PC-9 (cell line): Measurements from ENCODE around the gene ALPG. TPM values are rescaled to one million over a fixed set of nuclear protein-coding genes. Genes with fewer than 3 reads are reported as not detected.

Experiments used
- BruUV-seq: library from RNA; stranded (reverse); fragments of 400-500 nt; replicated peaks from 2 replicates; lab custom pipeline; 2021; lab: Mats Ljungman, UMichigan
- CTCF ChIA-PET: fragments of 300-600 bp; sonication (Branson Sonifier 250); formaldehyde crosslinking; loops from one replicate; lab custom pipeline; 2022; ENCODE audit warnings: antibody characterized with exemption; lab: Charles Lee
- POLR2A ChIA-PET: fragments of 300-600 bp; sonication (Branson Sonifier 250); formaldehyde crosslinking; loops from one replicate; lab custom pipeline; 2022; ENCODE audit warnings: antibody characterized with exemption; ENCODE audit not compliant: unreplicated experiment; lab: Charles Lee
- DNase-seq, 2 experiments: peaks; one replicate each; pipeline versions ENCODE4 v3.0.0 to v3.0.0-alpha.2; 2015 to 2022; ENCODE audit warnings: mixed read lengths in 1 of 2
- H2AFZ ChIP-seq: fragments of 200-600 bp; sonication (generic); 2 replicates; pipeline ENCODE4 v1.8.1; 2017; ENCODE audit warnings: antibody characterized with exemption
- H3F3A ChIP-seq: fragments of 200-600 bp; sonication (generic); 2 replicates; pipeline ENCODE4 v1.8.1; 2017; ENCODE audit warnings: antibody characterized with exemption, mild to moderate bottlenecking, low read depth; ENCODE audit not compliant: insufficient read depth
- H3K27ac ChIP-seq: fragments of 200-600 bp; sonication (generic); 2 replicates; pipeline ENCODE4 v1.6.1; 2016; ENCODE audit warnings: mixed run types
- H3K27me3 ChIP-seq: fragments of 200-600 bp; sonication (generic); 2 replicates; pipeline ENCODE4 v1.6.1; 2016; ENCODE audit warnings: low read depth, mixed run types; ENCODE audit not compliant: insufficient read depth
- H3K36me3 ChIP-seq: fragments of 200-600 bp; sonication (generic); 2 replicates; pipeline ENCODE4 v1.6.1; 2016; ENCODE audit warnings: low read depth, mixed run types
- H3K4me1 ChIP-seq: fragments of 200-600 bp; sonication (generic); replicated peaks from 2 replicates; pipeline ENCODE4 v1.6.1; 2016; ENCODE audit warnings: mixed run types; ENCODE audit not compliant: insufficient read depth
- H3K4me2 ChIP-seq: fragments of 200-600 bp; sonication (generic); 2 replicates; pipeline ENCODE4 v1.6.1; 2017; ENCODE audit warnings: mixed run types
- H3K4me3 ChIP-seq: fragments of 200-600 bp; sonication (generic); 2 replicates; pipeline ENCODE4 v1.6.1; 2016; ENCODE audit warnings: mixed run types
- H3K79me2 ChIP-seq: fragments of 200-600 bp; sonication (generic); 2 replicates; pipeline ENCODE4 v1.6.1; 2017; ENCODE audit warnings: low read depth, mixed run types
- H3K9me2 ChIP-seq: fragments of 200-600 bp; sonication (generic); 2 replicates; pipeline ENCODE4 v1.8.1; 2017; ENCODE audit warnings: mild to moderate bottlenecking; ENCODE audit not compliant: insufficient read depth
- H3K9me3 ChIP-seq: fragments of 200-600 bp; sonication (generic); 2 replicates; pipeline ENCODE4 v1.8.1; 2016; ENCODE audit warnings: low read depth; ENCODE audit not compliant: insufficient read depth
- H4K20me1 ChIP-seq: fragments of 200-600 bp; sonication (generic); 2 replicates; pipeline ENCODE4 v1.8.1; 2017; ENCODE audit not compliant: insufficient read depth
- EZH2 ChIP-seq: fragments of 200-600 bp; sonication (generic); IDR thresholded peaks from 2 replicates; pipeline ENCODE4 v1.8.0; 2017; ENCODE audit warnings: antibody characterized with exemption, low read depth
- intact Hi-C: fragments of 100-400 bp; cut with micrococcal nuclease; formaldehyde crosslinking; loops from one replicate; pipeline ENCODE4 v1.10.0; 2022; ENCODE audit not compliant: unreplicated experiment
- total RNA-seq: library from RNA; stranded (reverse); gene quantifications from 2 replicates; pipeline ENCODE4 v1.2.3, GENCODE V29; 2021
- TF ChIP-seq, protein P1 (sequence below): fragments of 200-600 bp; sonication (generic); conservative IDR thresholded peaks from 2 replicates; pipeline ENCODE4 v1.6.1; 2017; ENCODE audit warnings: mixed run types, antibody characterized with exemption, mild to moderate bottlenecking, moderate library complexity

ALPG gene
- total RNA-seq, 1 experiment from 2014 or later = 0.76 TPM

GRCh38 chr2:232455426-232456255, 49.0 kb downstream of the ALPG start, which contains the start of gene ALPI:
TSS of gene ALPI (plus strand) at chr2:232456153. CDS start at chr2:232456200, 47 bp downstream.
- TF ChIP-seq EZH2 = no peak
- POLR2A ChIA-PET = no interaction called here
- CTCF ChIA-PET = no interaction called here

DNA sequence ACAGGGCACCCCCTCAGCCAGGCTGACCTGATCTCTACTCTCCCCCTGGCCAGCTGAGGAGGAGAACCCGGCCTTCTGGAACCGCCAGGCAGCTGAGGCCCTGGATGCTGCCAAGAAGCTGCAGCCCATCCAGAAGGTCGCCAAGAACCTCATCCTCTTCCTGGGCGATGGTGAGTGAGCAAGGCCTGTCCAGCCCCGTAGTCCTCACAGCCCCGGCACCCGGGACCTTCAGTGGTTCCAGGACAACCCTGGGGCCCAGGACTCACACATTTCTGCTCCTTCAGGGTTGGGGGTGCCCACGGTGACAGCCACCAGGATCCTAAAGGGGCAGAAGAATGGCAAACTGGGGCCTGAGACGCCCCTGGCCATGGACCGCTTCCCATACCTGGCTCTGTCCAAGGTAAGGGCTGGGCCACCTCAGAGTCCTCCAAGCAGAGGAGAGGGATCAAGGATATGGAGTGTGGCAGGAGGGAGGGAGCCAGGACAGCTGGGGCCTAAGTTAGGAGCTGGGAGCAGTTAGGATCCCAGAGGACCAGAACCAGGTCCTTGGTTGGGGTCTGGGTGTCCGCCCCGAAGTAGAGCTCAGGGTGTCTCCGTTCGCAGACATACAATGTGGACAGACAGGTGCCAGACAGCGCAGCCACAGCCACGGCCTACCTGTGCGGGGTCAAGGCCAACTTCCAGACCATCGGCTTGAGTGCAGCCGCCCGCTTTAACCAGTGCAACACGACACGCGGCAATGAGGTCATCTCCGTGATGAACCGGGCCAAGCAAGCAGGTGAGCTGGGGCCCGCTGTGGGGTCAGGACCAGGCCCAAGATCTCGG, 49.9 kb downstream of the ALPG start:
- no peak for DNase-seq
- ChIA-PET CTCF (no interaction called here), POLR2A (no interaction called here)
- H4K20me1 ChIP-seq = no peaks in the 10 kb centered on the region
- no peaks in the 10 kb centered on the region for H3F3A ChIP-seq
- H3K79me2 ChIP-seq = no peaks in the 10 kb centered on the region
- TF ChIP-seq, protein P1, sequence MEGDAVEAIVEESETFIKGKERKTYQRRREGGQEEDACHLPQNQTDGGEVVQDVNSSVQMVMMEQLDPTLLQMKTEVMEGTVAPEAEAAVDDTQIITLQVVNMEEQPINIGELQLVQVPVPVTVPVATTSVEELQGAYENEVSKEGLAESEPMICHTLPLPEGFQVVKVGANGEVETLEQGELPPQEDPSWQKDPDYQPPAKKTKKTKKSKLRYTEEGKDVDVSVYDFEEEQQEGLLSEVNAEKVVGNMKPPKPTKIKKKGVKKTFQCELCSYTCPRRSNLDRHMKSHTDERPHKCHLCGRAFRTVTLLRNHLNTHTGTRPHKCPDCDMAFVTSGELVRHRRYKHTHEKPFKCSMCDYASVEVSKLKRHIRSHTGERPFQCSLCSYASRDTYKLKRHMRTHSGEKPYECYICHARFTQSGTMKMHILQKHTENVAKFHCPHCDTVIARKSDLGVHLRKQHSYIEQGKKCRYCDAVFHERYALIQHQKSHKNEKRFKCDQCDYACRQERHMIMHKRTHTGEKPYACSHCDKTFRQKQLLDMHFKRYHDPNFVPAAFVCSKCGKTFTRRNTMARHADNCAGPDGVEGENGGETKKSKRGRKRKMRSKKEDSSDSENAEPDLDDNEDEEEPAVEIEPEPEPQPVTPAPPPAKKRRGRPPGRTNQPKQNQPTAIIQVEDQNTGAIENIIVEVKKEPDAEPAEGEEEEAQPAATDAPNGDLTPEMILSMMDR = no peak
- TF ChIP-seq EZH2 = no peak
- intact Hi-C loops = no loop called here
- no peaks in the 10 kb centered on the region for H3K9me3 ChIP-seq
- no peaks in the 10 kb centered on the region for H3K9me2 ChIP-seq
- no peaks in the 10 kb centered on the region for H3K4me1 ChIP-seq
- H3K27me3 ChIP-seq = peaks cover 76% of the 10 kb centered on the region
- no peak overlapping the region for H3K27ac ChIP-seq
- H3K36me3 ChIP-seq = no peaks in the 10 kb centered on the region
- H3K4me3 ChIP-seq = no peak overlapping the region
- no TSS peak for BruUV-seq
- no peak overlapping the region for H3K4me2 ChIP-seq
- no peak overlapping the region for H2AFZ ChIP-seq

More at GRCh38 chr2:232455426-232456255, 49.0 kb downstream of the ALPG start, which contains the start of gene ALPI:
- no peaks in the 10 kb centered on the region for H3K4me1 ChIP-seq
- BruUV-seq = no TSS peak
- H3F3A ChIP-seq = no peaks in the 10 kb centered on the region
- no peaks in the 10 kb centered on the region for H3K36me3 ChIP-seq
- no peak within 1 kb of the TSS for H3K4me2 ChIP-seq
- H3K9me2 ChIP-seq = no peaks in the 10 kb centered on the region
- H3K27me3 ChIP-seq = peaks cover 67% of the 10 kb centered on the region
- H2AFZ ChIP-seq = no peak within 1 kb of the TSS
- no peaks in the 10 kb centered on the region for H4K20me1 ChIP-seq
- H3K9me3 ChIP-seq = no peaks in the 10 kb centered on the region
- no peak within 1 kb of the TSS for H3K27ac ChIP-seq
- no peak within 1 kb of the TSS for H3K4me3 ChIP-seq
- no peak for DNase-seq
- intact Hi-C loops = no loop called here
- H3K79me2 ChIP-seq = no peaks in the 10 kb centered on the region

GRCh38 chr2:232457121-232458011, 50.7 kb downstream of the ALPG start:
- TF ChIP-seq EZH2 = no peak
- TF ChIP-seq, protein P1 = no peak
- no peak overlapping the region for H3K27ac ChIP-seq
- peaks cover 78% of the 10 kb centered on the region for H3K27me3 ChIP-seq
- no peak for DNase-seq
- no peaks in the 10 kb centered on the region for H3K79me2 ChIP-seq
- no peaks in the 10 kb centered on the region for H3K4me1 ChIP-seq
- H3K4me2 ChIP-seq = no peak overlapping the region
- H3K9me3 ChIP-seq = no peaks in the 10 kb centered on the region
- no peaks in the 10 kb centered on the region for H4K20me1 ChIP-seq
- POLR2A ChIA-PET = no interaction called here
- CTCF ChIA-PET = no interaction called here
- no peak overlapping the region for H2AFZ ChIP-seq
- intact Hi-C loops = no loop called here
- no TSS peak for BruUV-seq
- H3K36me3 ChIP-seq = no peaks in the 10 kb centered on the region
- no peaks in the 10 kb centered on the region for H3F3A ChIP-seq
- H3K4me3 ChIP-seq = no peak overlapping the region
- no peaks in the 10 kb centered on the region for H3K9me2 ChIP-seq
